ENCODE data around the gene LZTS2.
"Not testable (repeated sequence)": the region's sequence is repeated elsewhere in the genome, so short reads cannot be mapped to it uniquely, and the experiment has no call there.

LZTS2 gene

GRCh38 chr10:100999742-101000126, at the start of gene LZTS2:
LZTS2 (plus strand) TSS chr10:100999808; CDS start chr10:101002539, 2,731 bp downstream.
- no peak for DNase-seq

DNA sequence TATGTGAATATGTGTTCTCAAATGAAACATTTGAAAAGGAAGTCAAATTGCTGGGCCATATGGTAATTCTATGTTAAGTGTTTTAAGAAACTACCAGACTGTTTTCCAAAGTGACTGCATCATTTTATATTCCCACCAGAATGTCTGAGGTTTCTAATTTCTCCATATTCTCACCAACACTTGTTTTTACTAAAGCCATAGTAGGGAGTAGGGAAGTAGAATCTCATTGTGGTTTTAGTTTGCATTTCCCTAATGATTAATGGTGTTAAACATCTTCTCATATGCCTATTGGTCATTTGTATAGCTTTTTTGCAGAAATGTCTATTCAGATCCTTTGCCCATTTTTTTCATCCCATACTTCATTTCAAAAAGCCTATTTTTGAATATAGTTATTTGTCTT, 39.4 kb upstream of the LZTS2 start:
- no peak for DNase-seq

DNA sequence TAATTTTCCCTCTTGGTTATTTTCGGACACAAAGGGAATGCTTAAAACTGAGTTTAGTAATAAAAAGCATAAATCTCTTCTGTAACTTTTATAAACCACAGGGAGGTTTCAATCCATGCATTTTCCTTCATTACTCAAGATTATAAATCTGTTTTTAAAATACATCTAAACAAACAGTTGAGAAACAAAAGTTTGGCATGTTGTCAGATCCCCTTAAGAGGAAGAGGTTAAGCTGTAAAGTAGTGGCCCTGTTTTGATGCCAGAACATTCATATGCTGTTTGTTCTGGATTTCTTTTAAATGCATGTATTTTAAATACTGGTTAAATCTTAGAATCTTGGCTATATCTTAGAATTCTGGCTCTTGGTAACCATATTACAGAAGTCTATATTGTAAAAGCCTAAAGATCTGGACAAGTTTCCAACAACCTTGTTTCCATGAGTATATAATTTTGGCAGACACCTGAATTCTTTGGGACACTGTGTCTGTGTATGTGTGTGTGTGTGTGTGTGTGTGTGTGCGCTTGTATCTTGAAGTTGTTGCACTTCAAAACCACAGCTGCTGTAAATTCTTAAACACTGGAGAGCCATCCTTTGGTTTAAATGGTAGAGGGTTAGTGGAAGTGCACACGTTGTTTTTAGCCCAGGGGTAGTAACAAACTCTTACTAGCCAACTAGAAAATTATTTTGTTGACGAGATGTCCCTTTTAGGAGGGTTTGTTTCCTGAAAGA, 37.1 kb upstream of the LZTS2 start:
- no peak for DNase-seq

DNA sequence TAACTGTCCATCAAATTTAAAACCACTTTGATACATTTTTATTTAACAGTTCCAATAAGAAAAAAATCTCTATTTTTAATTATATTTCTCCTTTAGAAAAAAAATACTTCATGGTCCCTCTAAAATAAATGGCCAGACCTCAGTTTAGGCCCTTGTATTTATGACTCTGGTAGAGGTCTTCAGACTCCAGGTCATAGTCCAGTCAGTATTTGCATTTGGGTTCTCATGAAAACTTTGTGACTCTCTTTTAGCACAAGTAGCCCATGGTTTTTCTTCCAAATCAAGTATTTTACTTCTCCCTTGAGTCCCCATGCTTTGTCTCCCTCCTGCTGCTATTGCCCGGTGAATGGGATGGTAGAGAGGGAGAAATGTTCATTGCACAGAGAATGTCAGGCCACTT, 35.8 kb upstream of the LZTS2 start:
- no peak for DNase-seq

- DNase-seq, result no peak
Observed at GRCh38 chr10:100965820-100966219, 33.8 kb upstream of the LZTS2 start.

DNA sequence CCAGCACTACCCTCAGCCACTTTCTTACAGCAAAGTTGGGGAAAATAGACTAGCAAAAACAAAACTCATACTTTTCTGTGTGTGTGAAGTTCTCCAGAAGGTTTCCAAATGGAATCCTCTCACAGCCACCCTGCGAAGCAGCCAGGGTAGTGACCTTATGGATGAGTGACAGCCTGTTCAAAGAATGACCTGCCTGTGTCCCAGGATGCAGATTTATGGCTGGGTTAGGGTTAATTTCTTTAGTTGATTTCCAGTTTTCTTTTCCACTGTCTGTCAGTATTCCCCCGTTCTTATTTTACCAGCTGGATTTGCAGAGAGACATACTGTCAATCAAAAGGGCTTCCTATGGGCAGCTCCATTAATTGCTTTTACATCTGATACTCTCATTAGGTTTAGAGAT, 32.7 kb upstream of the LZTS2 start:
- no peak for DNase-seq

GRCh38 chr10:100967332-100967731, 32.3 kb upstream of the LZTS2 start:
- no peak for DNase-seq

GRCh38 chr10:100968062-100968736, 31.4 kb upstream of the LZTS2 start:
- no peak for DNase-seq

GRCh38 chr10:100968863-100969186, 30.8 kb upstream of the LZTS2 start:
- DNase-seq, result no peak

- DNase-seq, result no peak
Observed at GRCh38 chr10:100969187-100970075, 30.2 kb upstream of the LZTS2 start, which contains the start of gene SEMA4G. SEMA4G (plus strand) TSS chr10:100969504; CDS start chr10:100972913, 3,409 bp downstream.

GRCh38 chr10:100970076-100970913, 29.3 kb upstream of the LZTS2 start:
- no peak for DNase-seq

GRCh38 chr10:100970914-100971811, 28.4 kb upstream of the LZTS2 start:
- no peak for DNase-seq

GRCh38 chr10:100972115-100972903, 27.3 kb upstream of the LZTS2 start:
- no peak for DNase-seq

DNA sequence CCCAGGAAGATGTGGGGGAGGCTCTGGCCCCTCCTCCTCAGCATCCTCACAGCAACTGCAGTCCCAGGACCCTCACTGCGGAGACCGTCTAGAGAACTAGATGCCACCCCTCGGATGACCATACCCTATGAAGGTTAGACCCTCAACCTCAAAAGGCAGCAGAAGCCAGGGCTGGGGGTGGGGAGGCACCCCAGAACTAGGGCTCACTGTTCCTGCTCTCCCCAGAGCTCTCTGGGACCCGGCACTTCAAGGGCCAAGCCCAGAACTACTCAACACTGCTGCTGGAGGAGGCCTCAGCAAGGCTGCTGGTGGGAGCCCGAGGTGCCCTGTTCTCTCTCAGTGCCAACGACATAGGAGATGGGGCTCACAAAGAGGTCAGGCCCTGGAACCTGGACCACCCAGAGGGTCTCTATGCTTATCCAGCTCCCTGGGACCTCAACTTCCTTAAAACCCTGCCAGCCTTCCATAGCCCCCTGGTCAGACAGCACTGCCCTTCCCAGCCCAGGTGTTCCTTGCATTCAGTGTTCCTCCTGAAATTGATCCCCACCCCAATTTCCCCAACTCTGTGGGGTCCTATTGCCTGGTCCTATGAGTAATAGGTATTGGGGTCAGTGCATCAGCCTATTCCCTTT, 26.6 kb upstream of the LZTS2 start:
- DNase-seq, result no peak

DNA sequence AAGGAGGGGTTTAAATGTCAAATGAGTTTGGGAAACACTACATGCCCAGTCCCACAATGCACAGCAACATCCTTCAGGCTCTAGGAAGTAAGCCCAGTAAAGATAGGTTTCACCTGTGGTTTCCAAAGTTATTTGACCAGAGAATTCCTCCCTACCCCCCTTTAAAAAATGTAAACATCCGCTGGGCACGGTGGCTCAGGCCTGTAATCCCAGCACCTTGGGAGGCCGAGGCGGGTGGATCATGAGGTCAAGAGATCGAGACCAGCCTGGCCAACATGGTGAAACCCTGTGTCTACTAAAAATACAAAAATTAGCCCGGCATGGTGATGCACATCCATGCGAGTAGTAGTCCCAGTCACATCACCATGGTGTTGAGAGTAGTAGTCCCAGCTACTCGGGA, 24.2 kb upstream of the LZTS2 start:
- DNase-seq, result not testable (repeated sequence)

DNA sequence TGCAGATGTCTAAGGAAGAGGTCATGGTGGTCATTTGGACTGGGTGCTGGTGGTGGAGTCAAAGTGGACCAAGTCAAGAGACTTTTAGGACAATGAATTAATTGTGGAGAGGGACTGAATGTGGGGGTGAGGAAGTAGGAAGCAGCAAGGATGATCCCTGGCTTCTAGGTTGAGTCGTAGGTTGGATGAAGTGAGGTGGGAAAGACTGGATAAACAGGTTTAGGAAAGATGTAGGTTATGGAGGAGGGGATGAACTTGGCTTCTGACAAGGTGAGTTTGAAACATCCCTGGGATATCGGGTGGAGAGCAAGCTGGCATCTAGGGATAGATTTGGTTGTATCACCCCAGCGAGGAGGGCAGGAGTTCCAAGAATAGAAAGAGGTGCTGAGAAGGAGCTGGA, 22.7 kb upstream of the LZTS2 start:
- no peak for DNase-seq

GRCh38 chr10:100977436-100977835, 22.2 kb upstream of the LZTS2 start:
- DNase-seq, result no peak

DNA sequence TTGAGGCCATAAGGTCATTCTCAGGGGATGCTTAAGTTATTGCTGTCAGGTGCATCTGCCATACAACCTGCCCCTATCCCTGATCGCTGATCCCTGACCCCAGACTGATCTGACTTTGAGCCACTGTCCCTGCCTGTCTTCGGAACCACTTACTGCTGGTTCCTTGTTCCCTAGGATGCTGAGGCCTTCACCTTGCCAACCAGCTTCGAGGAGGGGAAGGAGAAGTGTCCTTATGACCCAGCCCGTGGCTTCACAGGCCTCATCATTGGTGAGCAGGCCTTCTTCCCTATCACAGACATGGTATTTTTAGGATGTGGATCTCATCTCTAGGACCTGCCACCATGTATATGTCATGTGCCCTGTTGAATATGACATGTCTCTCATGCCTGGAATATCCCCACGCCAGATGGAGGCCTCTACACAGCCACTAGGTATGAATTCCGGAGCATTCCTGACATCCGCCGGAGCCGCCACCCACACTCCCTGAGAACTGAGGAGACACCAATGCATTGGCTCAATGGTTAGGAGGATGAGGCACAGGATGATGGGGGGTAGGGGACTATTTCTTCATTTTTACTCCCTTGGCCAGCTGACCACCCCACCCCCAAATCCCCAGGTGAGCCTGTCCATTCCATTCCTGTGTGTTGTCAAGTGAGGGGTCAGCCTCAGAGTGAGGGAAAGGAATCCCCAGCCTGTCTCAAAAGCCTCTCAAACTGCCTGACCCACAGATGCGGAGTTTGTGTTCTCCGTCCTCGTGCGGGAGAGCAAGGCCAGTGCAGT, 21.3 kb upstream of the LZTS2 start:
- DNase-seq, result no peak

- no peak for DNase-seq
Observed at GRCh38 chr10:100978901-100979195, 20.8 kb upstream of the LZTS2 start.

DNA sequence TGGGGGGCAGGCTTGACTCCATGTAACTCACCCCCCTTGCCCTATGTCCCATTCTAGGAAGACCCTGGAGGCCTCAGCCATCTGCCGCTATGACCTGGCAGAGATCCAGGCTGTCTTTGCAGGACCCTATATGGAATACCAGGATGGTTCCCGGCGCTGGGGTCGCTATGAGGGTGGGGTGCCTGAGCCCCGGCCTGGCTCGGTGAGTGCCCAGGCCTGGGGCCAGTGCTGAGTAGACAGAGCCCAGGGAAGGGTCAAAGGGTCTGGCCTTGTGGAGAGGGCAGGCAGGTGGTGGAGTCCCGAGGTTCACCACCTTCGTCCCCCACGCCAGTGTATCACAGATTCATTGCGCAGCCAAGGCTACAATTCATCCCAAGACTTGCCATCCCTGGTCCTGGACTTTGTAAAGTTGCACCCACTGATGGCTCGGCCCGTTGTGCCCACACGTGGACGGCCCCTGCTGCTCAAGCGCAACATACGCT, 19.8 kb upstream of the LZTS2 start:
- DNase-seq, result no peak
